ENCODE measurements around the gene KIF5B.

DNA sequence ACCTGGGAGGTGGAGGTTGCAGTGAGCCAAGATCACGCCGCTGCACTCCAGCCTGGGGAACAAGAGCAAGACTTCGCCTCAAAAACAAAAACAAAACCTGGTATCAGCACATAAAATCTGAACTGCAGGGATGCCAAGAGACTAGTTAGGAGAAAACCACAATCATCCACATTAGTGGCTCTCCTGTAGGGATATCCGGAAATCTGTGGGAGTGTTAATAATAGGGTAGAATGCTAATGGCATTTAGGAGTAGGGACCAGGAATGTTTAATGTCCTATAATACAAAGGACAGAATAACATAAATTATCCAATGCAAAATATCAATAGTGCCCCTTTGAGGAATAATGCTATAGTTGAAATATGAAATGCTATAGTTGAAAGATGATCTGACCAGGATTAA lies 24.3 kb downstream of the KIF5B start:
- TF ChIP-seq POLR2A (IDR thresholded peaks at IDR 0.05), result no peak
- TF ChIP-seq POLR2AphosphoS5 (IDR thresholded peaks at IDR 0.05), result no peak
- TF ChIP-seq, protein P1, sequence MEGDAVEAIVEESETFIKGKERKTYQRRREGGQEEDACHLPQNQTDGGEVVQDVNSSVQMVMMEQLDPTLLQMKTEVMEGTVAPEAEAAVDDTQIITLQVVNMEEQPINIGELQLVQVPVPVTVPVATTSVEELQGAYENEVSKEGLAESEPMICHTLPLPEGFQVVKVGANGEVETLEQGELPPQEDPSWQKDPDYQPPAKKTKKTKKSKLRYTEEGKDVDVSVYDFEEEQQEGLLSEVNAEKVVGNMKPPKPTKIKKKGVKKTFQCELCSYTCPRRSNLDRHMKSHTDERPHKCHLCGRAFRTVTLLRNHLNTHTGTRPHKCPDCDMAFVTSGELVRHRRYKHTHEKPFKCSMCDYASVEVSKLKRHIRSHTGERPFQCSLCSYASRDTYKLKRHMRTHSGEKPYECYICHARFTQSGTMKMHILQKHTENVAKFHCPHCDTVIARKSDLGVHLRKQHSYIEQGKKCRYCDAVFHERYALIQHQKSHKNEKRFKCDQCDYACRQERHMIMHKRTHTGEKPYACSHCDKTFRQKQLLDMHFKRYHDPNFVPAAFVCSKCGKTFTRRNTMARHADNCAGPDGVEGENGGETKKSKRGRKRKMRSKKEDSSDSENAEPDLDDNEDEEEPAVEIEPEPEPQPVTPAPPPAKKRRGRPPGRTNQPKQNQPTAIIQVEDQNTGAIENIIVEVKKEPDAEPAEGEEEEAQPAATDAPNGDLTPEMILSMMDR (IDR thresholded peaks at IDR 0.05), result no peak
